HG02981 (cell line): ENCODE results near the gene TAS1R1.

ENCODE experiments used
- ATAC-seq: cut with Tn5 transposase; IDR thresholded peaks from one replicate; pipeline ENCODE4 v1.9.1; 2021; ENCODE audit warnings: mild to moderate bottlenecking, moderate library complexity; ENCODE audit not compliant: unreplicated experiment

Gene TAS1R1

DNA sequence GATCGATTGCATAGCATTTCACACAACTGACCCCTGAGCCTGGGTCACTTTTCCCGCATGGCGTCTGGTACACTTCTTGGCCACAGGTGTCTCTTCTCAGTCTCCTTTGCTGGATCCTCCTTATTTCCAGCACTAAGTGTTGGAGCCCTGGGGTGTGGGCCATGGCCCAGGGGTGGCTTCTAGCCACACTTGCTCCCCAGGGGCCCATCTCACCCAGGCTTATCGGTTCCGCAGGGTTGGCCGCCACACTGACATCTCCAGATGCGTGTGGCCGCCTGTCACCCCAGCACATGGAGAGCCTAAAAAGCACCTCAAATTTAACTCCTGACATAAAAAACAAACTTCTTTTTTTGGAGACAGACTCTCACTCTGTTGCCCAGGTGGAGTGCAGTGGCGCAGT, 71.9 kb downstream of the TAS1R1 start:
- no peak for ATAC-seq

DNA sequence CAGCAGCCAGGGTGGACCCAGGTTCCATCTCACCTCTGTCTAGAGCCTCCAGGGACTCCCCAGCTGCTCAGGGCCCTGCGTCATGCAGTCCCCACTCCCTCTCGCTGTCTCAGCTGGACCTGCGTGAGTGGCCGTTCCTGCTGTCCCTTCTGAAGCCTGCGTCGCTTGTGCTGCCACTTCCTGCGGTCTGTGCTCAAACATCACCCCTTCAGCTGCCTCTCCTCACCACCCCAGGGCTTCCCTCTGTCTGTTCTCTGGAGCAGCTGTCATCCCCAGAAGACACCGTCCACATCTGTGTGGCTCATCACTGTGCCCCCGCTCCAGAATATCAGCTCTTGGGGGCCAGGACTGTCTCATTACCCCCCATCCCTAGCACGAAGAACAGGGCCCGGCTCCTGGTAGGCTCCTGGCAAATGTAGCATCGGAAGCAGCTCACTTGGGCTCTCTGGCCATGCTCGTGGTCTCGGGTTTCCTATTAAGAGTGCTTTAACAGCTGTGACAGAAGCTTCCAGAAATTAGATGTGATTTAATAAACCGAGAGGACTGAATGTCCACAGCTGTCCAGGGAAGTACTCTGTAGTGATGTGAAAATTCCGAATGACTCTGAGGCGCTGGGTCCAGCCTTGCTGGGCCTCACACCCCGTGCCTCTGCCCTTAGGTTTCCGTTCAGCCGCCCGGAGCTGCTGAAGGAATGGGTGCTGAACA, 72.9 kb downstream of the TAS1R1 start:
- no peak for ATAC-seq

DNA sequence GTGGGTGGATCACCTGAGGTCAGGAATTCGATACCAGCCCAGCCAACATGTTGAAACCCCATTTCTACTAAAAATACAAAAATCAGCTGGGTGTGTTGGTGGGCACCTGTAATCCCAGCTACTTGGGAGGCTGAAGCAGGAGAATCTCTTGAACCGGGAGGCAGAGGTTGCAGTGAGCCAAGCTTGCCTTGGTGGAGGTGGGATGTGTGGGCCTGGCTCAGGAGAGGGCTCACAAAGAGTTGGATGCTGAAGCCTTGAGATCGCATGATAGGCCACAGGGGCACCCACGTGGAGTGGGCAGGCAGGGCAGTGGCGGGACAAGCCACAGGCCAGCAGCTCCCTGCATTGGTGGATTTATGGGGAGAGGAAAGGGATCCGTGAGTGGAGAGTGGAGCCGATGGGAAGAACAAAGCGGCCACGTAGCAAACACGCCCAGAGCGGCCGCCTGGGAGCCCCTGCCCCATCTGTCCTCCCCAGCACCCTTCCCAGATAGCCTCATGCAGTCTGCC, 73.9 kb downstream of the TAS1R1 start:
- no peak for ATAC-seq
